Measurements from ENCODE around the gene CD58. TPM values are rescaled to one million over a fixed set of nuclear protein-coding genes. Genes with fewer than 3 reads are reported as not detected.

The CD58 gene
- total and polyA plus RNA-seq, 9 of the 15 experiments (the other 6 are each of a cell fraction or from before 2014, with no cell fraction given) = 18.1 to 113 (median 37.4) TPM

GRCh38 chr1:116504308-116505156 is 66.3 kb downstream of the CD58 start (continued):
- TF ChIP-seq ARID4B (CRISPR knock-in tag; IDR thresholded peaks at IDR 0.05) = 0 out of 2 replicates have a peak, but pooled peaks have one; percentile 48
- no peak for TF ChIP-seq RFX7 (CRISPR knock-in tag; IDR thresholded peaks at IDR 0.05)
- peak; percentile 99 for TF ChIP-seq ADNP (tag; IDR thresholded peaks at IDR 0.05)
- TF ChIP-seq, protein P1, sequence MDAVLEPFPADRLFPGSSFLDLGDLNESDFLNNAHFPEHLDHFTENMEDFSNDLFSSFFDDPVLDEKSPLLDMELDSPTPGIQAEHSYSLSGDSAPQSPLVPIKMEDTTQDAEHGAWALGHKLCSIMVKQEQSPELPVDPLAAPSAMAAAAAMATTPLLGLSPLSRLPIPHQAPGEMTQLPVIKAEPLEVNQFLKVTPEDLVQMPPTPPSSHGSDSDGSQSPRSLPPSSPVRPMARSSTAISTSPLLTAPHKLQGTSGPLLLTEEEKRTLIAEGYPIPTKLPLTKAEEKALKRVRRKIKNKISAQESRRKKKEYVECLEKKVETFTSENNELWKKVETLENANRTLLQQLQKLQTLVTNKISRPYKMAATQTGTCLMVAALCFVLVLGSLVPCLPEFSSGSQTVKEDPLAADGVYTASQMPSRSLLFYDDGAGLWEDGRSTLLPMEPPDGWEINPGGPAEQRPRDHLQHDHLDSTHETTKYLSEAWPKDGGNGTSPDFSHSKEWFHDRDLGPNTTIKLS (IDR thresholded peaks at IDR 0.05; ENCODE audit: borderline replicate concordance, low read depth) = peak; percentile 29; the same call in 1 of the 2 replicates
- TF ChIP-seq FOXJ3 (CRISPR knock-in tag; IDR thresholded peaks at IDR 0.05) = no peak
- TF ChIP-seq MITF (IDR thresholded peaks at IDR 0.05) = no peak
- TF ChIP-seq, protein P2, sequence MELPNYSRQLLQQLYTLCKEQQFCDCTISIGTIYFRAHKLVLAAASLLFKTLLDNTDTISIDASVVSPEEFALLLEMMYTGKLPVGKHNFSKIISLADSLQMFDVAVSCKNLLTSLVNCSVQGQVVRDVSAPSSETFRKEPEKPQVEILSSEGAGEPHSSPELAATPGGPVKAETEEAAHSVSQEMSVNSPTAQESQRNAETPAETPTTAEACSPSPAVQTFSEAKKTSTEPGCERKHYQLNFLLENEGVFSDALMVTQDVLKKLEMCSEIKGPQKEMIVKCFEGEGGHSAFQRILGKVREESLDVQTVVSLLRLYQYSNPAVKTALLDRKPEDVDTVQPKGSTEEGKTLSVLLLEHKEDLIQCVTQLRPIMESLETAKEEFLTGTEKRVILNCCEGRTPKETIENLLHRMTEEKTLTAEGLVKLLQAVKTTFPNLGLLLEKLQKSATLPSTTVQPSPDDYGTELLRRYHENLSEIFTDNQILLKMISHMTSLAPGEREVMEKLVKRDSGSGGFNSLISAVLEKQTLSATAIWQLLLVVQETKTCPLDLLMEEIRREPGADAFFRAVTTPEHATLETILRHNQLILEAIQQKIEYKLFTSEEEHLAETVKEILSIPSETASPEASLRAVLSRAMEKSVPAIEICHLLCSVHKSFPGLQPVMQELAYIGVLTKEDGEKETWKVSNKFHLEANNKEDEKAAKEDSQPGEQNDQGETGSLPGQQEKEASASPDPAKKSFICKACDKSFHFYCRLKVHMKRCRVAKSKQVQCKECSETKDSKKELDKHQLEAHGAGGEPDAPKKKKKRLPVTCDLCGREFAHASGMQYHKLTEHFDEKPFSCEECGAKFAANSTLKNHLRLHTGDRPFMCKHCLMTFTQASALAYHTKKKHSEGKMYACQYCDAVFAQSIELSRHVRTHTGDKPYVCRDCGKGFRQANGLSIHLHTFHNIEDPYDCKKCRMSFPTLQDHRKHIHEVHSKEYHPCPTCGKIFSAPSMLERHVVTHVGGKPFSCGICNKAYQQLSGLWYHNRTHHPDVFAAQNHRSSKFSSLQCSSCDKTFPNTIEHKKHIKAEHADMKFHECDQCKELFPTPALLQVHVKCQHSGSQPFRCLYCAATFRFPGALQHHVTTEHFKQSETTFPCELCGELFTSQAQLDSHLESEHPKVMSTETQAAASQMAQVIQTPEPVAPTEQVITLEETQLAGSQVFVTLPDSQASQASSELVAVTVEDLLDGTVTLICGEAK (IDR thresholded peaks at IDR 0.05) = 0 out of 2 replicates have a peak, but pooled peaks have one; percentile 9
- TF ChIP-seq, protein P2 (CRISPR knock-in tag; IDR thresholded peaks at IDR 0.05) = no peak
- peak; percentile 75 for TF ChIP-seq TCF3 (CRISPR knock-in tag; IDR thresholded peaks at IDR 0.05)
